ENCODE measurements around the gene PTPN4. TPM values are rescaled to one million over a fixed set of nuclear protein-coding genes. Genes with fewer than 3 reads are reported as not detected.

The PTPN4 gene
- total and polyA plus RNA-seq, 2 of the 13 experiments (the other 11 are each of a cell fraction or from before 2014, with no cell fraction given) = 20.3 to 34.6 TPM

DNA sequence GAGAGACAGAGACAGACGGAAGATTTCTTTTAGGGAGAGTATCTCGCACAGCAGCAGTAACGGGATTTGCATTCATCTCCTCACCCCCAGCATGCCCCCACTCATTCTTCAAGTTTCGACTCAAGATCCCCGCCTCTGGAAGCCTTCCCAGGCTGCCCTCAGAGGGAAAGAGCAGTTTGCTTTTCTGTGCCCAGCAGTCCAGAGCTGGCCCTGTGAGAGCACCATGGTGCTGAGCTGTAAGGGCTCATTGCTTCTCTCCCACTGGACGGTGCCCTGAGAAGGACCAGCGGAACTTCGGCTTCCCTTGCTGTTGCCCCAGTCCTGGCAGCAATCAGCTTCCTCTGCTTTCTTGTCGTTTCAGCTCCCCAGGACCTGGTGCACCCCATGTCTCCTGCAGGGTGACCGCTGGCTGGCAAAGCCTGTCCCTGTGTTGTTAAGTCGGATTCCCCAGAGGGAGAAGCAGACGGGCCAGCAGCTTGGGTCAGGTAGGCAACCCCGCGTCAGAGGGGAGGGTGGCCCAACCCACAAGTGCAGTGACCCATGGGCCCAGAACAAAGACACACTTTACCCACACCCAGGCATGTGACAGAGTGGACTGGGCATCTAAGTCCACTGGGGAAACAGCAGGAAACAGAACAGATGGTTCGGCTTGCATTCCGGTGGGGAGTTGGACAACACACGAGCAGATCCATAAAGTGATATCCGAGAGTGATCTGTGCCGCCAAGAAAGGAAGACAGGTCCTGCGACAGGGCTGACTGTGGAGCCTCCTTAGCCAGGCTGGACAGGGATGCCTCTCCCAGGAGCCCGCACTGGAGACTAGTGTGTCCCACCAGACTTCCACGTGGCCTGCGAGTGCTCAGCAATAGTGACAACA is 44.1 kb upstream of the PTPN4 start (continued):
- TF ChIP-seq FOXK1 (CRISPR knock-in tag; IDR thresholded peaks at IDR 0.05; ENCODE audit: borderline replicate concordance, low read depth) = 0 out of 2 replicates have a peak, but pooled peaks have one; percentile 14
- TF ChIP-seq ZNF703 (CRISPR knock-in tag; IDR thresholded peaks at IDR 0.05; ENCODE audit: borderline replicate concordance) = no peak
- TF ChIP-seq, protein P1, sequence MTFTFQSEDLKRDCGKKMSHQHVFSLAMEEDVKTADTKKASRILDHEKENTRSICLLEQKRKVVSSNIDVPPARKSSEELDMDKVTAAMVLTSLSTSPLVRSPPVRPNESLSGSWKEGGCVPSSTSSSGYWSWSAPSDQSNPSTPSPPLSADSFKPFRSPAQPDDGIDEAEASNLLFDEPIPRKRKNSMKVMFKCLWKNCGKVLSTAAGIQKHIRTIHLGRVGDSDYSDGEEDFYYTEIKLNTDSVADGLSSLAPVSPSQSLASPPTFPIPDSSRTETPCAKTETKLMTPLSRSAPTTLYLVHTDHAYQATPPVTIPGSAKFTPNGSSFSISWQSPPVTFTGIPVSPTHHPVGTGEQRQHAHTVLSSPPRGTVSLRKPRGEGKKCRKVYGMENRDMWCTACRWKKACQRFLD (CRISPR knock-in tag; IDR thresholded peaks at IDR 0.05; ENCODE audit: borderline replicate concordance) = no peak
- TF ChIP-seq ZNF660 (CRISPR knock-in tag; IDR thresholded peaks at IDR 0.05; ENCODE audit: borderline replicate concordance, low read depth) = no peak
- TF ChIP-seq ZNF883 (CRISPR knock-in tag; IDR thresholded peaks at IDR 0.05; ENCODE audit: not compliant biosample characterization) = peak; percentile 53
- TF ChIP-seq ZNF335 (CRISPR knock-in tag; IDR thresholded peaks at IDR 0.05) = no peak
- peak; percentile 14; the same call in 1 of the 2 replicates for TF ChIP-seq BHLHE40 (IDR thresholded peaks at IDR 0.05; ENCODE audit: low read length)
- TF ChIP-seq, protein P2, sequence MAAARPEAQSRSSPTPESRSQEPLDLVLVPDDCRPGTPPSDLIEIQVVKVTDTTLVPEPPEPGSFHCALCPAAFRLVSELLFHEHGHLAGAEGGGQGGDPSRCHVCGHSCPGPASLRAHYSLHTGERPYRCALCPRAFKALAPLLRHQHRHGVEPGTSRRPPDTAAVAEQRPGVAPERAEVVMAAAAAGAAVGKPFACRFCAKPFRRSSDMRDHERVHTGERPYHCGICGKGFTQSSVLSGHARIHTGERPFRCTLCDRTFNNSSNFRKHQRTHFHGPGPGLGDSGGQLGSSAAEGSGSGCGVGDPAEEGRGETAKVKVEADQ (CRISPR knock-in tag; IDR thresholded peaks at IDR 0.05; ENCODE audit: borderline replicate concordance) = no peak
- TF ChIP-seq, protein P3, sequence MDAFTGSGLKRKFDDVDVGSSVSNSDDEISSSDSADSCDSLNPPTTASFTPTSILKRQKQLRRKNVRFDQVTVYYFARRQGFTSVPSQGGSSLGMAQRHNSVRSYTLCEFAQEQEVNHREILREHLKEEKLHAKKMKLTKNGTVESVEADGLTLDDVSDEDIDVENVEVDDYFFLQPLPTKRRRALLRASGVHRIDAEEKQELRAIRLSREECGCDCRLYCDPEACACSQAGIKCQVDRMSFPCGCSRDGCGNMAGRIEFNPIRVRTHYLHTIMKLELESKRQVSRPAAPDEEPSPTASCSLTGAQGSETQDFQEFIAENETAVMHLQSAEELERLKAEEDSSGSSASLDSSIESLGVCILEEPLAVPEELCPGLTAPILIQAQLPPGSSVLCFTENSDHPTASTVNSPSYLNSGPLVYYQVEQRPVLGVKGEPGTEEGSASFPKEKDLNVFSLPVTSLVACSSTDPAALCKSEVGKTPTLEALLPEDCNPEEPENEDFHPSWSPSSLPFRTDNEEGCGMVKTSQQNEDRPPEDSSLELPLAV (CRISPR knock-in tag; conservative IDR thresholded peaks at IDR 0.05; ENCODE audit: low read depth) = no peak
- TF ChIP-seq, protein P4, sequence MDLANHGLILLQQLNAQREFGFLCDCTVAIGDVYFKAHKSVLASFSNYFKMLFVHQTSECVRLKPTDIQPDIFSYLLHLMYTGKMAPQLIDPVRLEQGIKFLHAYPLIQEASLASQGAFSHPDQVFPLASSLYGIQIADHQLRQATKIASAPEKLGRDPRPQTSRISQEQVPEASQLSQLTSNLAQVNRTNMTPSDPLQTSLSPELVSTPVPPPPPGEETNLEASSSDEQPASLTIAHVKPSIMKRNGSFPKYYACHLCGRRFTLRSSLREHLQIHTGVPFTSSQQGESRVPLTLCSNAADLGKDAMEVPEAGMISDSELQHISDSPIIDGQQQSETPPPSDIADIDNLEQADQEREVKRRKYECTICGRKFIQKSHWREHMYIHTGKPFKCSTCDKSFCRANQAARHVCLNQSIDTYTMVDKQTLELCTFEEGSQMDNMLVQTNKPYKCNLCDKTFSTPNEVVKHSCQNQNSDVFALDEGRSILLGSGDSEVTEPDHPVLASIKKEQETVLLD (CRISPR knock-in tag; IDR thresholded peaks at IDR 0.05; ENCODE audit: low read depth) = no peak
- TF ChIP-seq GATA4 (IDR thresholded peaks at IDR 0.05; ENCODE audit: borderline replicate concordance, low read depth) = no peak
- TF ChIP-seq, protein P5, sequence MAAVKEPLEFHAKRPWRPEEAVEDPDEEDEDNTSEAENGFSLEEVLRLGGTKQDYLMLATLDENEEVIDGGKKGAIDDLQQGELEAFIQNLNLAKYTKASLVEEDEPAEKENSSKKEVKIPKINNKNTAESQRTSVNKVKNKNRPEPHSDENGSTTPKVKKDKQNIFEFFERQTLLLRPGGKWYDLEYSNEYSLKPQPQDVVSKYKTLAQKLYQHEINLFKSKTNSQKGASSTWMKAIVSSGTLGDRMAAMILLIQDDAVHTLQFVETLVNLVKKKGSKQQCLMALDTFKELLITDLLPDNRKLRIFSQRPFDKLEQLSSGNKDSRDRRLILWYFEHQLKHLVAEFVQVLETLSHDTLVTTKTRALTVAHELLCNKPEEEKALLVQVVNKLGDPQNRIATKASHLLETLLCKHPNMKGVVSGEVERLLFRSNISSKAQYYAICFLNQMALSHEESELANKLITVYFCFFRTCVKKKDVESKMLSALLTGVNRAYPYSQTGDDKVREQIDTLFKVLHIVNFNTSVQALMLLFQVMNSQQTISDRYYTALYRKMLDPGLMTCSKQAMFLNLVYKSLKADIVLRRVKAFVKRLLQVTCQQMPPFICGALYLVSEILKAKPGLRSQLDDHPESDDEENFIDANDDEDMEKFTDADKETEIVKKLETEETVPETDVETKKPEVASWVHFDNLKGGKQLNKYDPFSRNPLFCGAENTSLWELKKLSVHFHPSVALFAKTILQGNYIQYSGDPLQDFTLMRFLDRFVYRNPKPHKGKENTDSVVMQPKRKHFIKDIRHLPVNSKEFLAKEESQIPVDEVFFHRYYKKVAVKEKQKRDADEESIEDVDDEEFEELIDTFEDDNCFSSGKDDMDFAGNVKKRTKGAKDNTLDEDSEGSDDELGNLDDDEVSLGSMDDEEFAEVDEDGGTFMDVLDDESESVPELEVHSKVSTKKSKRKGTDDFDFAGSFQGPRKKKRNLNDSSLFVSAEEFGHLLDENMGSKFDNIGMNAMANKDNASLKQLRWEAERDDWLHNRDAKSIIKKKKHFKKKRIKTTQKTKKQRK (IDR thresholded peaks at IDR 0.05; ENCODE audit: low read length) = no peak
- no peak for TF ChIP-seq ZNF792 (CRISPR knock-in tag; IDR thresholded peaks at IDR 0.05)
- TF ChIP-seq ZNF644 (CRISPR knock-in tag; IDR thresholded peaks at IDR 0.05; ENCODE audit: low read depth) = no peak
- TF ChIP-seq NRL (CRISPR knock-in tag; IDR thresholded peaks at IDR 0.05; ENCODE audit: borderline replicate concordance) = no peak
- TF ChIP-seq, protein P6, sequence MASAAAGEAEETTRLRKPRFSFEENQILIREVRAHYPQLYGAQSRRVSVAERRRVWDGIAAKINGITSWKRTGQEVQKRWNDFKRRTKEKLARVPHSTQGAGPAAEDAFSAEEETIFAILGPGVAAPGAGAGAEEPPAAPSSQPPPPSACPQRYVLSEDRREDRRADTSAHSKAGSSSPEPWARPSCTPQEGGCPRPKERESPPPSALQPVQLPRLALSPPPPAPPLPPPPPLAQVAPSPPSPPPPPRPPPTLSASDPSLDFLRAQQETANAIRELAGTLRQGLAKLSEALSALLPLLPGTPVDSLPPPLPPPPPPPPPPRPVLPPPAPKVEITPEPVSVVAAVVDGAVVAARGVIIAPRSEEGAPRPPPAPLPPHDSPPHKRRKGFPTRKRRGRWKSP (CRISPR knock-in tag; IDR thresholded peaks at IDR 0.05) = 0 out of 2 replicates have a peak, but pooled peaks have one; percentile 42
- TF ChIP-seq ZNF790 (CRISPR knock-in tag; IDR thresholded peaks at IDR 0.05; ENCODE audit: borderline replicate concordance) = no peak

All from HepG2 (cell line).